Thyroid gland (tissue), 4 donors: ENCODE data around the gene IGSF9B. TPM values are rescaled to one million over a fixed set of nuclear protein-coding genes. Genes with fewer than 3 reads are reported as not detected.
A peak's percentile ranks its signal among the peaks of the same experiment; 100 is the strongest.

Source experiments
- DNase-seq, 2 donors: peaks; one replicate each; pipeline ENCODE4 v3.0.0-alpha.2; 2019
- H3K27ac ChIP-seq, 3 donors: fragments of 200-600 bp; sonication (generic); 1 replicate in 2 of 3; 2 replicates in 1 of 3; pipeline ENCODE4 v1.5.1; 2016 to 2019; ENCODE audit warnings: mild to moderate bottlenecking in 1 of 3, moderate library complexity in 1 of 3
- H3K27me3 ChIP-seq: fragments of 200-600 bp; sonication (generic); one replicate; pipeline ENCODE4 v1.5.1; 2019
- H3K36me3 ChIP-seq, 2 donors: fragments of 200-600 bp; sonication (generic); one replicate each; pipeline ENCODE4 v1.5.1; 2016 to 2019
- H3K4me1 ChIP-seq, 2 donors: fragments of 200-600 bp; sonication (generic); one replicate each; pipeline ENCODE4 v1.5.1; 2017 to 2019
- H3K4me3 ChIP-seq, 3 donors: fragments of 200-600 bp; sonication (generic); replicated peaks in 1 of 3; 1 replicate in 2 of 3; 2 replicates in 1 of 3; pipeline ENCODE4 v1.5.1; 2016; ENCODE audit warnings: mild to moderate bottlenecking in 1 of 3
- H3K9me3 ChIP-seq: fragments of 200-600 bp; sonication (generic); one replicate; pipeline ENCODE4 v1.5.1; 2017
- CTCF ChIP-seq, 6 experiments: fragments of 200-600 bp in 3 of 6; fragments of 450-650 bp in 3 of 6; sonication (generic) in 3 of 6; IDR thresholded peaks; one replicate each; pipeline ENCODE4 v1.5.1; 2016 to 2019; ENCODE audit warnings: antibody characterized with exemption in 6 of 6, mild to moderate bottlenecking in 2 of 6, inconsistent platforms in 1 of 6, moderate library complexity in 1 of 6
- POLR2A ChIP-seq, 2 donors: fragments of 450-650 bp; IDR thresholded peaks; one replicate each; pipeline ENCODE4 v1.6.1; 2017; ENCODE audit warnings: antibody characterized with exemption in 2 of 2, mild to moderate bottlenecking in 2 of 2, moderate library complexity in 1 of 2
- WGBS, 2 donors: methylation state at CpG; one replicate each; pipeline ENCODE4 v1.1.5; 2017; 5-methylcytosine and 5-hydroxymethylcytosine counted together
- intact Hi-C: fragments of 100-400 bp; cut with DNase I; formaldehyde crosslinking; loops from one replicate; pipeline ENCODE4 v1.15.1; 2023
- total RNA-seq, 4 donors: library from RNA; depleted of rRNA; stranded (reverse); fragments of >200 nt; gene quantifications; one replicate each; pipeline ENCODE4 v1.2.3, GENCODE V29; 2016

The IGSF9B gene
- total RNA-seq, 4 donors from 2014 or later = 9.7 to 36.5 (median 13.8) TPM

- intact Hi-C loops = no loop called here
- WGBS, 2 donors = 23 to 43% methylated on average over 6 to 10 of the region's 11 CpGs
- Histone ChIP-seq H3K27me3 (no peaks in the 10 kb centered on the region), H3K4me1 (peaks cover 4 to 44% of the 10 kb centered on the region in 2 donors), H3K9me3 (no peaks in the 10 kb centered on the region), H3K36me3 (no peaks in the 10 kb centered on the region), H3K27ac (no peak overlapping the region), H3K4me3 (no peak overlapping the region)
- peak; percentile 43 to 54 for DNase-seq
- TF ChIP-seq CTCF (IDR thresholded peaks at IDR 0.05) (peak in 4 of 6 experiments; percentile 13 to 37 (median 26)), POLR2A (IDR thresholded peaks at IDR 0.05) (no peak)
Measured at GRCh38 chr11:133947321-133947756, 9.4 kb downstream of the IGSF9B start.

GRCh38 chr11:133946541-133947318 lies 10.0 kb downstream of the IGSF9B start:
- DNase-seq = peak in 1 of 2 donors; percentile 25
- WGBS, 2 donors = 31 to 58% methylated on average over 10 to 18 of the region's 26 CpGs
- H3K9me3 ChIP-seq = no peaks in the 10 kb centered on the region
- no peak overlapping the region for H3K27ac ChIP-seq
- H3K36me3 ChIP-seq = no peaks in the 10 kb centered on the region
- peaks cover 4 to 38% of the 10 kb centered on the region in 2 donors for H3K4me1 ChIP-seq
- intact Hi-C loops = no loop called here
- no peaks in the 10 kb centered on the region for H3K27me3 ChIP-seq
- no peak for TF ChIP-seq POLR2A (IDR thresholded peaks at IDR 0.05)
- TF ChIP-seq CTCF (IDR thresholded peaks at IDR 0.05) = no peak
- H3K4me3 ChIP-seq = no peak overlapping the region

- no peak for TF ChIP-seq CTCF (IDR thresholded peaks at IDR 0.05)
- TF ChIP-seq POLR2A (IDR thresholded peaks at IDR 0.05) = no peak
- Histone ChIP-seq H3K27ac (no peak overlapping the region), H3K27me3 (no peaks in the 10 kb centered on the region), H3K4me1 (peaks cover 4 to 31% of the 10 kb centered on the region in 2 donors), H3K4me3 (no peak overlapping the region), H3K9me3 (no peaks in the 10 kb centered on the region), H3K36me3 (no peaks in the 10 kb centered on the region)
- DNase-seq = no peak
- intact Hi-C loops = no loop called here
- 79 to 88% methylated on average over 15 to 20 of the region's 20 CpGs for WGBS, 2 donors
Measured at GRCh38 chr11:133946051-133946450, 10.7 kb downstream of the IGSF9B start.

- Histone ChIP-seq H3K27me3 (no peaks in the 10 kb centered on the region), H3K9me3 (no peaks in the 10 kb centered on the region), H3K4me1 (peaks cover under 1 to 24% of the 10 kb centered on the region in 2 donors), H3K27ac (no peak overlapping the region), H3K36me3 (no peaks in the 10 kb centered on the region), H3K4me3 (no peak overlapping the region)
- TF ChIP-seq POLR2A (IDR thresholded peaks at IDR 0.05) (no peak), CTCF (IDR thresholded peaks at IDR 0.05) (no peak)
- WGBS, 2 donors = 66 to 74% methylated on average over 27 of the region's 27 CpGs
- DNase-seq = no peak
- intact Hi-C loops = no loop called here
Measured at GRCh38 chr11:133945087-133945974, 11.4 kb downstream of the IGSF9B start.
